MCF 10A (cell line): ENCODE measurements around the gene SLC50A1. TPM values are rescaled to one million over a fixed set of nuclear protein-coding genes. Genes with fewer than 3 reads are reported as not detected.

Experiments
- BruUV-seq: library from RNA; stranded (reverse); fragments of 400-500 nt; replicated peaks from 2 replicates; lab custom pipeline; 2021; lab: Mats Ljungman, UMichigan
- CTCF ChIA-PET: fragments of 300-600 bp; sonication (Branson Sonifier 250); formaldehyde crosslinking; extraction: SDS; loops from one replicate; lab custom pipeline; 2021; ENCODE audit warnings: antibody characterized with exemption, inconsistent platforms; lab: Yijun Ruan, JAX
- POLR2A ChIA-PET: fragments of 300-600, 350-650 bp; sonication (Branson Sonifier 250); formaldehyde crosslinking; extraction: SDS; loops from one replicate; lab custom pipeline; 2020; ENCODE audit warnings: antibody characterized with exemption, inconsistent platforms; lab: Yijun Ruan, JAX
- DNase-seq: peaks from one replicate; pipeline ENCODE4 v3.0.0-alpha.2; 2018; ENCODE audit not compliant: unreplicated experiment
- H3K27ac Mint-ChIP-seq: one replicate; pipeline ENCODE4 v1.8.0; 2022; ENCODE audit warnings: mild to moderate bottlenecking, low read depth, mixed read lengths; ENCODE audit not compliant: unreplicated experiment
- H3K27me3 Mint-ChIP-seq: one replicate; pipeline ENCODE4 v1.8.0; 2022; ENCODE audit warnings: mixed read lengths; ENCODE audit not compliant: insufficient read depth, unreplicated experiment
- H3K36me3 Mint-ChIP-seq: one replicate; pipeline ENCODE4 v1.8.0; 2022; ENCODE audit warnings: mild to moderate bottlenecking, moderate library complexity, mixed read lengths; ENCODE audit not compliant: insufficient read depth, unreplicated experiment
- H3K4me1 Mint-ChIP-seq: one replicate; pipeline ENCODE4 v1.8.0; 2022; ENCODE audit warnings: mixed read lengths; ENCODE audit not compliant: insufficient read depth, unreplicated experiment
- H3K4me3 Mint-ChIP-seq: one replicate; pipeline ENCODE4 v1.8.0; 2022; ENCODE audit warnings: mild to moderate bottlenecking, moderate library complexity, mixed read lengths; ENCODE audit not compliant: unreplicated experiment
- H3K9me3 Mint-ChIP-seq: one replicate; pipeline ENCODE4 v1.8.0; 2022; ENCODE audit warnings: mixed read lengths; ENCODE audit not compliant: unreplicated experiment
- CTCF ChIP-seq: fragments of 200-600 bp; IDR thresholded peaks from one replicate; pipeline ENCODE4 v1.8.0; 2022; ENCODE audit warnings: antibody characterized with exemption, mild to moderate bottlenecking; ENCODE audit not compliant: unreplicated experiment
- intact Hi-C: fragments of 100-400 bp; cut with micrococcal nuclease; formaldehyde crosslinking; loops from 2 replicates; pipeline ENCODE4 v1.14.1; 2022
- total RNA-seq: library from RNA; stranded (reverse); gene quantifications from 2 replicates; pipeline ENCODE4 v1.2.3, GENCODE V29; 2022

Gene SLC50A1
- total RNA-seq, 1 experiment from 2014 or later, result 91.2 TPM

- intact Hi-C loops, result no loop called here
- H3K4me1 Mint-ChIP-seq, result peaks cover 54% of the 10 kb centered on the region
These were observed 705 bp upstream of the SLC50A1 start for GRCh38 chr1:155134880-155135414.

GRCh38 chr1:155136748-155137147 lies 1.1 kb downstream of the SLC50A1 start:
- peaks cover 38% of the 10 kb centered on the region for H3K4me1 Mint-ChIP-seq

More at GRCh38 chr1:155134880-155135414, 705 bp upstream of the SLC50A1 start:
- POLR2A ChIA-PET, result interaction anchor here (0.5 to 8.1 kb wide), 45 partner anchors 10 to 1173 kb away, joined by 3 to 238 read pairs (median 5); partner anchors contain the start of genes ADAM15, CKS1B, EFNA1 and FLAD1
- H3K27ac Mint-ChIP-seq, result peak overlapping the region; percentile 94
- peak overlapping the region; percentile 80 for H3K4me3 Mint-ChIP-seq
- CTCF ChIA-PET, result interaction anchor here (0.5 to 14.0 kb wide), 18 partner anchors 9 to 202 kb away, joined by 3 to 161 read pairs (median 4); partner anchors contain the start of gene KRTCAP2
- BruUV-seq, result TSS peak; percentile 78
- H3K36me3 Mint-ChIP-seq, result peaks cover 83% of the 10 kb centered on the region
- no peaks in the 10 kb centered on the region for H3K9me3 Mint-ChIP-seq
- TF ChIP-seq CTCF, result no peak
- no peaks in the 10 kb centered on the region for H3K27me3 Mint-ChIP-seq
- DNase-seq, result peak; percentile 100

GRCh38 chr1:155137154-155137949 lies 1.7 kb downstream of the SLC50A1 start:
- no peak overlapping the region for H3K27ac Mint-ChIP-seq

More at GRCh38 chr1:155136748-155137147, 1.1 kb downstream of the SLC50A1 start:
- Mint-ChIP-seq H3K4me3 (peak overlapping the region; percentile 80), H3K27me3 (no peaks in the 10 kb centered on the region), H3K27ac (peak overlapping the region; percentile 94), H3K9me3 (no peaks in the 10 kb centered on the region), H3K36me3 (peaks cover 72% of the 10 kb centered on the region)
- BruUV-seq, result no TSS peak
- DNase-seq, result peak; percentile 16
- POLR2A ChIA-PET, result interaction anchor here (0.6 to 8.1 kb wide), 14 partner anchors 12 to 153 kb away, joined by 3 to 238 read pairs (median 7); partner anchors contain the start of genes EFNA1, FLAD1, KRTCAP2 and TRIM46
- intact Hi-C loops, result no loop called here
- CTCF ChIA-PET, result interaction anchor here (0.6 to 14.0 kb wide), 10 partner anchors 11 to 1250 kb away, joined by 3 to 161 read pairs (median 4); partner anchors contain the start of gene KRTCAP2
- no peak for TF ChIP-seq CTCF

More at GRCh38 chr1:155137154-155137949, 1.7 kb downstream of the SLC50A1 start:
- peaks cover 35% of the 10 kb centered on the region for H3K4me1 Mint-ChIP-seq
- no peaks in the 10 kb centered on the region for H3K9me3 Mint-ChIP-seq
- no TSS peak for BruUV-seq
- peak; percentile 5 for DNase-seq
- ChIA-PET POLR2A (interaction anchor here (0.6 to 8.1 kb wide), 13 partner anchors 12 to 162 kb away, joined by 3 to 238 read pairs (median 7); partner anchors contain the start of genes EFNA1, FLAD1, KRTCAP2 and TRIM46), CTCF (interaction anchor here (0.6 to 14.0 kb wide), 15 partner anchors 9 to 1249 kb away, joined by 3 to 161 read pairs (median 4); partner anchors contain the start of gene KRTCAP2)
- peak overlapping the region; percentile 80 for H3K4me3 Mint-ChIP-seq
- no peak for TF ChIP-seq CTCF
- peaks cover 66% of the 10 kb centered on the region for H3K36me3 Mint-ChIP-seq
- intact Hi-C loops, result no loop called here
- no peaks in the 10 kb centered on the region for H3K27me3 Mint-ChIP-seq
